ENCODE results near the gene PCDHGA5.

DNA sequence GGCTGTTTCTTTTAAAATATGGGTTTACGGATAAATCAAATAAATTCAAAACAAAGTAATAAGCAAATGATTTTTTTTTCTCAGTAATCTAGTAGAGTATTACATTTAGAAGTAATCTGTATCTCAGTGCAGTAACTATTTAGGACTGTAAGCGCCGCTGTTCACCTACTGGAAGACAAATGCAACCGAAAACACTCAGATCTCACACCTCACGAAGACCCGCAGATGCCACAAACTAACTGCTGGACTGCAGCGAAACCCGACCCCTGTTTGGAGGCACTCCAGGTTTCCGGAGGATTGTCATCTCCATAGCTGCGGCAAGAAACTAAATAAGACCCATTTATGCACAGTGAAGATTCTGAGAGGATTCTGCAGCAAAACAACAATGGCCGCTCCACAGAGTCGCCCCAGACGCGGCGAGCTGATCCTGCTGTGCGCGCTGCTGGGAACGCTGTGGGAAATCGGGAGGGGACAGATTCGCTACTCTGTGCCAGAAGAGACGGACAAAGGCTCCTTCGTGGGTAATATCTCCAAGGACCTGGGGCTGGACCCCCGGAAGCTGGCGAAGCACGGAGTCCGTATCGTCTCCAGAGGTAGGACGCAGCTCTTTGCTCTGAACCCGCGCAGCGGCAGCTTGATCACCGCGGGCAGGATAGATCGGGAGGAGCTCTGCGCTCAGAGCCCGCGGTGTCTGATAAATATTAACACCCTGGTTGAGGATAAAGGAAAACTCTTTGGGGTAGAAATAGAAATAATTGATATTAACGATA is 28.7 kb downstream of the PCDHGA5 start, which contains the start of gene PCDHGA8:
- TF ChIP-seq CTCF (IDR thresholded peaks at IDR 0.05 in 4 of 5, conservative IDR thresholded peaks at IDR 0.05 in 1 of 5) (peak in 3 of 5 experiments; percentile 18 to 48 (median 20)), POLR2A (IDR thresholded peaks at IDR 0.05) (no peak)

Measured in gastrocnemius medialis (tissue), 4 donors.